GM12892 (cell line): ENCODE measurements around the gene ANKLE1.

Experiments used
- POLR2A ChIP-seq: IDR thresholded peaks from 2 replicates; pipeline ENCODE4 v1.6.1; 2011; ENCODE audit warnings: low read depth, low read length, control low read depth
- TAF1 ChIP-seq: IDR thresholded peaks from 2 replicates; pipeline ENCODE4 v1.6.1; 2011; ENCODE audit warnings: low read depth, mild to moderate bottlenecking, control low read depth, low read length, borderline replicate concordance

- TF ChIP-seq POLR2A (no peak), TAF1 (no peak)
Measured at GRCh38 chr19:17275441-17276175, 6.1 kb upstream of the ANKLE1 start.
